Measurements from ENCODE around the gene SLC7A5. TPM values are rescaled to one million over a fixed set of nuclear protein-coding genes. Genes with fewer than 3 reads are reported as not detected.

Gene SLC7A5
- total and polyA plus RNA-seq, 2 of the 13 experiments (the other 11 are each of a cell fraction or from before 2014, with no cell fraction given) = 79.6 to 155 TPM

DNA sequence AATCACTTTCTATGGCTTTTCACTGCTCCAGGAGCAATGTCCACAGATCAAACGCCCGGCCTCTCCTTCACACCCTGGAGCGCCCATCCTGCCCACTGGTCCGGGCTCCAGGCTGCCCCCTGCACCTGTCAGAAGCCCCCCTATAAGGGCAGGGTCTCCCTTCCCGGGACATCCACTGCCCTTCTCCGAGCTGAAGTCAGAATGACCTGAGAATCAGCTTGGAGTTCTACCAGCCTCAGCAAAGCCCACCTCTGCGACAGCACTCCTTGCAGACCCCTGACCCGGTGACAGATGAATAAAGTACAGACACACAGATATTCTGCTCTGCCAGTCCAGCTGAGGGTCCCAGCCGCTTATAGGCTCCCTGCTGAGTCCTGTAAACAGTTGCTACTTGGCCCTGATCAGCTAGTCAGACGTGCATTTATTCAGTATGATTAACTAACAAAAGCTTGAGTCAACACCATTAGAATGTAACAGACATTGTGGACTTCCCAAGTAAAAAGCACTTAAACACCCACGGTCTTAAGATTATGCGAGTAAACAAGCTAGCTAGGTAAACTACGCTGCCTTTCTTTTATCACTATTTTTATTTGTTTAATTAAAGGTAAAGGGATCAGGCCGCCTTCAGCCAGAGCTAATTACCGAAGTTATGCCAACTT is 4.8 kb downstream of the SLC7A5 start:
- DNase-seq (ENCODE audit: low spot score) = no peak
- TF ChIP-seq REL (CRISPR knock-in tag; conservative IDR thresholded peaks at IDR 0.05) = no peak
- peak; percentile 48 for TF ChIP-seq FOXA3 (CRISPR knock-in tag; IDR thresholded peaks at IDR 0.05)
- no peak for TF ChIP-seq FOXP4 (CRISPR knock-in tag; IDR thresholded peaks at IDR 0.05)
- TF ChIP-seq MTF1 (CRISPR knock-in tag; IDR thresholded peaks at IDR 0.05) = no peak
- TF ChIP-seq ZNF670 (CRISPR knock-in tag; IDR thresholded peaks at IDR 0.05; ENCODE audit: borderline replicate concordance) = no peak
- TF ChIP-seq, protein P1, sequence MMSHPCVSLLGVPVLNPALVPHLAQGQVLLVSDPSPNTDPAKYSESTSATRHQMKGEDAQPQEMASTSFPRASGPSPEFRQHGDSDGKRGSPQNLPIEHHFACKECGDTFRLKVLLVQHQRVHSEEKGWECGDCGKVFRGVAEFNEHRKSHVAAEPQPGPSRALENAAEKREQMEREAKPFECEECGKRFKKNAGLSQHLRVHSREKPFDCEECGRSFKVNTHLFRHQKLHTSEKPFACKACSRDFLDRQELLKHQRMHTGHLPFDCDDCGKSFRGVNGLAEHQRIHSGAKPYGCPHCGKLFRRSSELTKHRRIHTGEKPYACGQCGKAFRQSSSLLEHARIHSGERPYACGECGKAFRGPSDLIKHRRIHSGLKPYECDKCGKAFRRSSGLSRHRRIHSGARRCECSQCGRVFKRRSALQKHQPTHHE (CRISPR knock-in tag; IDR thresholded peaks at IDR 0.05; ENCODE audit: borderline replicate concordance) = no peak
- TF ChIP-seq, protein P2, sequence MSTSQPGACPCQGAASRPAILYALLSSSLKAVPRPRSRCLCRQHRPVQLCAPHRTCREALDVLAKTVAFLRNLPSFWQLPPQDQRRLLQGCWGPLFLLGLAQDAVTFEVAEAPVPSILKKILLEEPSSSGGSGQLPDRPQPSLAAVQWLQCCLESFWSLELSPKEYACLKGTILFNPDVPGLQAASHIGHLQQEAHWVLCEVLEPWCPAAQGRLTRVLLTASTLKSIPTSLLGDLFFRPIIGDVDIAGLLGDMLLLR (CRISPR knock-in tag; IDR thresholded peaks at IDR 0.05) = no peak
- no peak for TF ChIP-seq CTCF (CRISPR knock-in tag; IDR thresholded peaks at IDR 0.05)
- no peak for TF ChIP-seq ZHX1 (CRISPR knock-in tag; IDR thresholded peaks at IDR 0.05; ENCODE audit: low read depth)
- TF ChIP-seq, protein P3, sequence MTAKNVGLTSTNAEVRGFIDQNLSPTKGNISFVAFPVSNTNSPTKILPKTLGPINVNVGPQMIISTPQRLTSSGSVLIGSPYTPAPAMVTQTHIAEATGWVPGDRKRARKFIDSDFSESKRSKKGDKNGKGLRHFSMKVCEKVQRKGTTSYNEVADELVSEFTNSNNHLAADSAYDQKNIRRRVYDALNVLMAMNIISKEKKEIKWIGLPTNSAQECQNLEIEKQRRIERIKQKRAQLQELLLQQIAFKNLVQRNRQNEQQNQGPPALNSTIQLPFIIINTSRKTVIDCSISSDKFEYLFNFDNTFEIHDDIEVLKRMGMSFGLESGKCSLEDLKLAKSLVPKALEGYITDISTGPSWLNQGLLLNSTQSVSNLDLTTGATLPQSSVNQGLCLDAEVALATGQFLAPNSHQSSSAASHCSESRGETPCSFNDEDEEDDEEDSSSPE (CRISPR knock-in tag; IDR thresholded peaks at IDR 0.05) = no peak
- TF ChIP-seq, protein P4, sequence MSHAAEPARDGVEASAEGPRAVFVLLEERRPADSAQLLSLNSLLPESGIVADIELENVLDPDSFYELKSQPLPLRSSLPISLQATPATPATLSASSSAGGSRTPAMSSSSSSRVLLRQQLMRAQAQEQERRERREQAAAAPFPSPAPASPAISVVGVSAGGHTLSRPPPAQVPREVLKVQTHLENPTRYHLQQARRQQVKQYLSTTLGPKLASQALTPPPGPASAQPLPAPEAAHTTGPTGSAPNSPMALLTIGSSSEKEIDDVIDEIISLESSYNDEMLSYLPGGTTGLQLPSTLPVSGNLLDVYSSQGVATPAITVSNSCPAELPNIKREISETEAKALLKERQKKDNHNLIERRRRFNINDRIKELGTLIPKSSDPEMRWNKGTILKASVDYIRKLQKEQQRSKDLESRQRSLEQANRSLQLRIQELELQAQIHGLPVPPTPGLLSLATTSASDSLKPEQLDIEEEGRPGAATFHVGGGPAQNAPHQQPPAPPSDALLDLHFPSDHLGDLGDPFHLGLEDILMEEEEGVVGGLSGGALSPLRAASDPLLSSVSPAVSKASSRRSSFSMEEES (CRISPR knock-in tag; IDR thresholded peaks at IDR 0.05) = no peak

More for the DNA sequence above, 4.8 kb downstream of the SLC7A5 start:
- ChIA-PET CTCF (ENCODE audit: low intra/inter-chr PET ratio, low total read pairs) (no interaction called here), POLR2A (interaction anchor here (2.0 to 13.8 kb wide), 6 partner anchors 6 to 85 kb away, joined by 4 to 399 read pairs (median 11); no protein-coding TSS in a partner anchor)
- Histone ChIP-seq H2AFZ (ENCODE audit: low read length) (no peak overlapping the region), H3K4me2 (ENCODE audit: low read depth, low read length) (peak overlapping the region; percentile 71), H3K4me3 (replicated peaks in 1 of 3; ENCODE audit: insufficient read depth in 1 of 3, low read depth in 2 of 3, low read length in 3 of 3) (peak overlapping the region; percentile 19 to 85 (median 38); a peak in 4 of 6 replicates), H3K9me3 (ENCODE audit: low read length) (no peaks in the 10 kb centered on the region), H3K9ac (ENCODE audit: insufficient read depth, low read depth, low read length) (peak overlapping the region; percentile 63), H4K20me1 (ENCODE audit: insufficient read depth, low read length) (peaks cover 57% of the 10 kb centered on the region), H3K36me3 (replicated peaks in 1 of 2; ENCODE audit: control insufficient read depth in 1 of 2, insufficient read depth in 2 of 2, low read length in 2 of 2) (peaks cover 4 to 6% of the 10 kb centered on the region in 2 experiments; a peak in 3 of 5 replicates), H3K27ac (ENCODE audit: extremely low read length, insufficient read depth, low read length) (peak overlapping the region; percentile 32), H3K79me2 (ENCODE audit: insufficient read depth, low read length) (peaks cover 91% of the 10 kb centered on the region), H3K4me1 (ENCODE audit: insufficient read depth, low read length) (peaks cover 68% of the 10 kb centered on the region), H3K27me3 (ENCODE audit: control insufficient read depth in 1 of 2, insufficient read depth in 2 of 2, low read length in 2 of 2) (no peaks in the 10 kb centered on the region; a peak in 1 of 5 replicates)
- in situ Hi-C loops (cut with HindIII; ENCODE audit: extremely low pct_ligation_motif_present, low pct_unique_long_range_greater_than_20kb) (loop anchor here (25.0 kb wide), 1 partner anchor 477 kb away; the partner anchor contains the start of genes FBXO31 and MAP1LC3B), intact Hi-C loops (cut with micrococcal nuclease; ENCODE audit: unreplicated experiment) (no loop called here)
- WGBS (ENCODE audit: low lambda C conversion rate) = 58% methylated on average over 15 of the region's 15 CpGs
- BruUV-seq (replicated peaks) = no TSS peak
- no peak for FAIRE-seq
- ATAC-seq = no peak
